ENCODE measurements around the gene AVPR2.

AVPR2 gene

GRCh38 chrX:153934762-153935325, 30.4 kb downstream of the AVPR2 start, which contains the start of gene NAA10:
TSS of gene NAA10 (minus strand) at chrX:153935037. CDS start at chrX:153934904, 133 bp downstream.
- DNase-seq: peak; percentile 50

- no peak for DNase-seq
Observed at GRCh38 chrX:153935326-153935851, 30.9 kb downstream of the AVPR2 start.

GRCh38 chrX:153937056-153937455, 32.6 kb downstream of the AVPR2 start:
- no peak for DNase-seq

GRCh38 chrX:153938226-153938786, 33.8 kb downstream of the AVPR2 start:
- no peak for DNase-seq

- no peak for DNase-seq
Observed at GRCh38 chrX:153939573-153939972, 35.1 kb downstream of the AVPR2 start.

- DNase-seq: no peak
Observed at GRCh38 chrX:153941336-153942252, 37.1 kb downstream of the AVPR2 start.

GRCh38 chrX:153944140-153944799, 39.8 kb downstream of the AVPR2 start, which contains the start of gene RENBP:
TSS of gene RENBP (minus strand) at chrX:153944643. CDS start at chrX:153944610, 33 bp downstream.
- peak; percentile 81 for DNase-seq

- no peak for DNase-seq
Observed at GRCh38 chrX:153944800-153945150, 40.3 kb downstream of the AVPR2 start.

GRCh38 chrX:153945956-153946943, 41.8 kb downstream of the AVPR2 start:
- DNase-seq: no peak

- peak; percentile 66 for DNase-seq
Observed at GRCh38 chrX:153947009-153947769, 42.7 kb downstream of the AVPR2 start.

GRCh38 chrX:153948002-153948466, 43.6 kb downstream of the AVPR2 start:
- DNase-seq: no peak

GRCh38 chrX:153948847-153949805, 44.7 kb downstream of the AVPR2 start:
- DNase-seq: no peak

- DNase-seq: no peak
Observed at GRCh38 chrX:153950127-153950526, 45.7 kb downstream of the AVPR2 start.

GRCh38 chrX:153951683-153952372, 47.4 kb downstream of the AVPR2 start:
- DNase-seq: no peak

GRCh38 chrX:153952373-153953026, 48.0 kb downstream of the AVPR2 start:
- DNase-seq: no peak

GRCh38 chrX:153953342-153953830, 48.9 kb downstream of the AVPR2 start:
- DNase-seq: peak; percentile 83

GRCh38 chrX:153953892-153954557, 49.6 kb downstream of the AVPR2 start:
- no peak for DNase-seq
